ENCODE data around the gene STAC3. TPM values are rescaled to one million over a fixed set of nuclear protein-coding genes. Genes with fewer than 3 reads are reported as not detected.

The STAC3 gene
- total RNA-seq, 2 donors from 2014 or later: 1.2 to 2.8 TPM

DNA sequence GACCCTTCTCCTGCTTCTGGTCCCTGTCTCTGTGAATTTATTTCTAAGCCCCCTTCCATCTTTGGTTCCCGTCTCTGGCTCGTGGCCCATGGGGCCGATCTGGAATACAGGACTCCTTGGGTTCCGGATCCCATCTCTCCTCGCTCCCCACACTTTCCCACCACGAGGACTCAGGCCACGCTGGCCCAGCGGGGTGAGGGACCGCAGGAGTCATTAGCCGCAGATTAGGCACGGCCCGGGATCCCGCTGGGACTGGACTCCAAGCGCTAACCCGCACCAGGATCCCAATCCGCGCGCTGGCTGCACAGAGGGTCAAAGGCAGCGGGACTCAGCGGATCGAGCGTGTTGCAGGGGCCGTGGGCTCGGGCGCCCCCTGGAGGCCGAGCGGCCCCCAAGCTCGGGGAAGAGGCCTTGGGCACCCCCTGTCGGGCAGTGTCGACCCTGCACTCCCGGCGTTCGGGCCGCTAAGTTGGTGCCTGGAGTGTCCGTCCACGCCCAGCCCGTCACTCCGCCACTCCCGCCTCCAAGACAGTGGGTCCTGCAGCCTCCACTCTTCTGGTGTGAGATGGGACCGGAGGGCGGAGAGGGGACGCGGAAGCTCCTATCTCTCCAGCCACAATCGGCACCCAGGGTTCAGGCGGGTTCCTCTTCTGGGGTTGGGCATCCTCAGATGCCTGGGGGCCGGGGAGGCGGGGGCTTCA, 12.0 kb downstream of the STAC3 start:
- intact Hi-C loops (cut with DNase I): loop anchor here in 1 of 2 donors (2.0 kb wide), 1 partner anchor 26 kb away; no protein-coding TSS in a partner anchor
- DNase-seq (ENCODE audit: low spot score): peak; percentile 97

DNA sequence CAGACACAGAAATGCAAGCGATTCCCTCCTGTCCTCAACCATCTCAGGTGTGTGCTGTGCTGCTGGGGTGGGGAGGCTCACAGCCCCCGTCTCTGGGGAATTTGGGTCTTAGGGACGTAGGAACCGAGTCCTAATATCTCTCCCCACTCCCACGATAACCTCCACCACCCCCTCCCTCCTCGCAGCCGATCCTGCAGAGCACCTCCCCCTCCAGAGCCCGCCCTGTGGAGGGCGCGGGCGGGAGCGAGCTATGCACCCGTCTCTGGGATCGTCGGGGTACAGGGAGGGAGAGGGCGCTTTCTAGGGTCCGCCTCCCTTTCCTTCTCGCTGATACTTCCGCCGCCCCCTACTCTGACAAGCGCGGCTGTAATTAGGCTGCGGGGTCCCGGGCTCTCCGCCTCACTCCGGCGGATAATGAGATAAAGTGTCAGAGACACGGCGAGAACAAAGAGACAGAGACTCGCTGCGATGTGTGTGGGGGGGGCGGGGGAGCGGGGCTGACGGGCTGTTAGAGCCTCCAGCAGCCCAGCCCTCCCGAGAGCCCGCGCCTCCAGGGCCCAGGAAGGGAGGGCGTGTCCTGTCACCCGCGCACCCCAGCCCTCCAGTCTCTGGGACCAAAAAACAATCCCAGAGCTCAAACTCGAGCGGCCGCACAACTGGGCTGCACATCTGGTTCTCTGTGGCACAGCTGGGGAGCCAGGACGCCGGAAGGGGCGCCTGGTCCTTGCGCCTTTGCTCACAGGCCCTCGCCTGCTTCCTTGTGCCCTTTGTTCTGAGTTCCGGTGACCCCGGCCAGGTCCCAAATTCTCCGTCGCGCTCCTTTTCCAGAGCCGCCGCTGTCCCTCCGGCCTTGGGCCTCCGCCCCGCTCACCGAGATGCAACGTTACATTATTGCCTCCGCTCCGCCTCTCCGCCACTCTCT, 12.8 kb downstream of the STAC3 start:
- intact Hi-C loops (cut with DNase I): loop anchor here in 1 of 2 donors (2.0 kb wide), 1 partner anchor 25 kb away; no protein-coding TSS in a partner anchor
- no peak for DNase-seq (ENCODE audit: low spot score)

DNA sequence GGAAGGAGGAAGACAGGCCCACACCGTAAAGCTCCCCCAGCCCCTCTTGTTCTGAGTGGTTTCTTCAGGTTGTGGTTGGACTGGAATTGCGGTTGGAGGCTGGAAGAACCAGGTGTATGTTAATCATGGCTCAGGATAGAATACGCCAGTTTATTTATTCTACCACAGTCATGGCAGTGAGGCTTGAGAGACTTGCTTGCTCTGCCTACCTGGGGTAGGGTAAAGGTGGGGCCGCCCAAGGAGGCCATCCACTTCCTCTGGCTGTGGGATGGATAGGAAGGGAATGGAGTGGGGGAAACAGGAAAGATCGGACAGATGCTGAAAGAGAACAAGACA, 13.4 kb downstream of the STAC3 start:
- intact Hi-C loops (cut with DNase I): no loop called here
- no peak for DNase-seq (ENCODE audit: low spot score)

DNA sequence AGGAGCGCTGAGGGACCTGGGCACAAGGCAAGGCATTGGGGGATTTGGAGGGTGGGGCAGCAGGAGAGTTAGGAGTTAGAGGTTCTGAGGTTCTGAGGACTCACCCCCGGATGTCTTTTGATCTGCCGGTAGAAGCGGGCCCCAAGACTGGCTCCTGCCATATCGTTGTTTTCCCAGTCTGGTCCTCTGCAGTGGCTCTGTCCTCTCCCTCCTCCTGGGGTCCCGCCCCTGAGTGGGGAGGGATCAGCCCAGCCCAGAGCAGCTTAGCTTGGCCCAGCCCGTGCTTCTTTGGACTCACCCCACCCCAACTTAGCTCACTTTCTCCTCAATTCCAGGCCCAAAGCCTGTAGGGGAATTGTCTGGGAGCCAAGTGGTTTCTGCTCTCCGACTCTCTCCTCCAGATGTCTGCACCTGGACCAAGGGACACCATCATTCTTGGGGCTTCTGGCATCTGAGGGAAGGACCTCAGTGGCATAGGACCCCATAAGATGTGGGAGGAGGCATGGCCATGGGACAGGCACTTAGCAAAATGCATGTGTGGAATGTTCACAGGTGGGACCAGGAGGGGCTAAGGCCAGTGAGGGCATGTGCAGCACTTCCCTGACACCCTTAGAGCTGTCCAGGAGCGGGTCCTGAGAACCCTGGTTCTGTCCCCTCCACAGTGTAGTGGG, 13.9 kb downstream of the STAC3 start:
- intact Hi-C loops (cut with DNase I): no loop called here
- DNase-seq (ENCODE audit: low spot score): no peak

DNA sequence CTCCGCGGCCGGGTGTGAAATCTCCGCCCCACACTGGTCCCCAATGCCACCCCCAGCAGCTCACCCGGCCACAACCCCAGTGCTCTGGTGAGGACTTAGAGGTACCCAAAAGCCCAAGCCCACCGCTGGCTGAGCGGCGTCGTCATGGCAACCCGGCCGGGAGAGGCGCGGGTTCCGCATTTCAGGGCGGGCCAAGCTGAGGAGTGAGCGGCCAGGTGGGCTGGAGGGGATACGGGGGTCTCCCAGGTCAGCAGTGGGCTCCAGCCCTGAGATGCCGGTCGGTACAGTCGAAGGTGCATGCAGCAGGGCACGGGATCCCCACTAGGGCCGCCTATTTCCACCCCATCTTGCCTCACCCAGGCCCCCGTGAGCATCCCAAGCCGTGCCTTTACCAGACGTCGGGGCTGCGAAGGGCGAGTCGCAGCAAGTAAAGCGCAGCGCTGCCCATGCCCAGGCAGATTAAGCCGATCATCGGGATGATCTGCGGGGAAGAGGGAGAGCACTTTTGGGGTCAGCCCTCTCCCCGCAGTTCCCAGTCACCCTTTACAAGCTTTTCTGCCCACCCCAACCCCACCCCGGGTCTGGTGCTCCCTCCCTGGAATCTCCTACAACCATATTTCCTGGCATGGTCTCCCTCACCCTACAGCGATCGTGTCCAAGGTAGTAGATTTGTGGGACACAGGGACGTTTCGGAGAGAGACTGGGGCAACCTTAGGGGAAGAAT, 14.6 kb downstream of the STAC3 start:
- intact Hi-C loops (cut with DNase I): no loop called here
- DNase-seq (ENCODE audit: low spot score): no peak

DNA sequence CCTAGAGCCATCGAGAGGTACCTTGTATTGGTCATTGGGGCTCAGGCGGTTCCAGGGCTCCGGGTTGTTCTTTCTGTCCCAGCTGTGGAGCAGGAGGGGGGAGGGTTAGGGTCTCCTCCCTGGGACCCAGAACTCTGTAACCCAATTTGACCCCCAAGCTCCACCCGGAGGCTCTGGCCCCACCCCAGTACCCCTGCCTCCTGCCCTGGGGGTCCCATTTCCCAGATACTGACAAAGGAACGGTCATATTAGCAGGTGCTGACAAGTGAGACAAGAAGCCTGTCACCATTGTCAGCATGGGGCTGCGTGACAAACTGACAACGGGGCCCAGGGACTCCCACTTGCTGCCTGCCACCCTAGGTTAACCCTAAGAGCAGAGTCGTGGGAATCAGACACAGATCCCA, 15.3 kb downstream of the STAC3 start:
- DNase-seq (ENCODE audit: low spot score): no peak
- intact Hi-C loops (cut with DNase I): no loop called here

DNA sequence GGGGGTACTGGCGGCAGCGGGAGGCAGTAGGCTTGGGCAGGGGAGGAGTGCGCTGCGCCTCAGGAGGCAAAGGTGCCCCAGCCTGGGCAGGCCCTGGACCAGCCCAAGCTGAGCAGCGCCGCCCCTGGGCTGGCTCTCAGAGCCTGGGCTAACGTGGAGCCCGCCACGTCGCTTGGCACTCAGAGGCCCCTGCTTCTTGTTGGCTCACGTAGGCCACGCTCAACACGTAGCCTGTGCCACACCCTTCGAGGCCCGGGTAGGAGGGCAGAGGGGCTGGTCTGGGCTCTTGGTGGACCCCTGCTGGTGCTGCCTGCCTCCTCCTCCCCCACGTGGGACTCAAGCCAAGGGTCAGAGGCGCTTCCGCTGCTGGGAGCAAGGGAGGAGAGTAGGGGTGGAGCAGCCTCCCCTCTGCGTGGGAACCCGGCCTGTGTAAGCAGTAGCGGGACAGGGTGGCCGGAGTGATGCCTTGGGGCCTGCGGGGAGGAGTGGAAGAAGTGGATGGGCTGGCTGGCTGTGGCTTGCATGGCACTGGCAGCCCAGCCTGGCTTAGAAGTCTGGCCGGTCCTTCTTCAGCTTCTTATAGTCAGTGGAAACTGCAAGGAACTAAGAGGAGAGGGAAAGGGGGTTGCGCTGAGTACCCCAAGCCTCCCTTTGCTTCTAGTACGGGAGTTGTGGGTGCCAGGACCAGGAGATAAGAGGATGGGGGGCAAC, 15.8 kb downstream of the STAC3 start:
- intact Hi-C loops (cut with DNase I): no loop called here
- peak; percentile 93 for DNase-seq (ENCODE audit: low spot score)

DNA sequence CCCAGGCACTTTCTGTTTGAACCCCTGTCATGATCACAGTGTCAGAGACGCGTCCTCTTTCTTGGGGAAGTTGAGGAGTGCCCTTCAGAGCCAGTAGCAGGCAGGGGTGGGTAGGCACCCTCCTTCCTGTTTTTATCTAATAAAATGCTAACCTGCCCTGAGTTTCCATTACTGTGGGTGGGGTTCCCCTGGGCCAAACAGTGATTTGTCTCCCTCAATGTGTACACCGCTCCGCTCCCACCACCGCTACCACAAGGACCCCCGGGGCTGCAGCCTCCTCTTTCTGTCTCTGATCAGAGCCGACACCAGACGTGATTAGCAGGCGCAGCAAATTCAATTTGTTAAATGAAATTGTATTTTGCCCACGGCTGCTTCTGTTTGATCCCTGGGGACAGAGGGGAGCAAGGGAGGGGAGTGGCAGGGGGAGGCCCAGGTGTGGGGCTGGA, 16.4 kb downstream of the STAC3 start:
- intact Hi-C loops (cut with DNase I): no loop called here
- DNase-seq (ENCODE audit: low spot score): no peak

DNA sequence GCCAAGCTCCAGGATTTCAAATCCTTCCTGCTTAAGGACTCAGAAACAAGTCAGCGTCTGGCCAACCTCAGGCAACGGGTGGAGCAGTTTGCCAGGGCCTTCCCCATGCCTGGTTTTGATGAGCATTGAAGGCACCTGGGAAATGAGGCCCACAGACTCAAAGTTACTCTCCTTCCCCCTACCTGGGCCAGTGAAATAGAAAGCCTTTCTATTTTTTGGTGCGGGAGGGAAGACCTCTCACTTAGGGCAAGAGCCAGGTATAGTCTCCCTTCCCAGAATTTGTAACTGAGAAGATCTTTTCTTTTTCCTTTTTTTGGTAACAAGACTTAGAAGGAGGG, 16.8 kb downstream of the STAC3 start:
- no peak for DNase-seq (ENCODE audit: low spot score)
- intact Hi-C loops (cut with DNase I): no loop called here

DNA sequence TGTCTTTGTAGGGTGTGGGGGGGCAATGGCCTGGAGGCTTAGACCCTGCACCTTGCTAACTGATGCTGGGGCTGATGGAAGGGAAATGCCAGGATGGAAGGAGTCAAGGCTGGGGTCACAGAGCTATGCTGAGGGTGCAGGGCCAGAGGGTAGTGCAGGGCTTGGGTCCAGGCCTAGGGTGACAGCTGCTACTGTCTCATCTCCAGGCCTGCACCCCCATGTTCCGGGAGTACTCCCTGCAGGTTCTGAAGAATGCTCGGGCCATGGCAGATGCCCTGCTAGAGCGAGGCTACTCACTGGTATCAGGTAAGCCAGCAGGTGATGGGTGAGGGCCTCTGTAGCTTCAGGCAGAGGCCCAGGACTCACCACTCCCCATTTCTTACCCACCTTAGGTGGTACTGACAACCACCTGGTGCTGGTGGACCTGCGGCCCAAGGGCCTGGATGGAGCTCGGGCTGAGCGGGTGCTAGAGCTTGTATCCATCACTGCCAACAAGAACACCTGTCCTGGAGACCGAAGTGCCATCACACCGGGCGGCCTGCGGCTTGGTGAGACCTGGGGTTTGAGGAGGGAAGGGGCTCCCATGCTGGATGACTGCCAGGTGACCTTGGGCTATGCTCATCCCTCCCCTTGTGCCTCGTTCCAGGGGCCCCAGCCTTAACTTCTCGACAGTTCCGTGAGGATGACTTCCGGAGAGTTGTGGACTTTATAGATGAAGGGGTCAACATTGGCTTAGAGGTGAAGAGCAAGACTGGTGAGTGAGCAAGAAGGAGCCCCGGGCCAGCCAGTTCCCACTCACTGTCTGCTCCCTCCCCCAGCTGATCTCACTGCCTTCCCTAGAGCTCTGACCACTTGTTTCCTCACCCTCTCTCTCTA, 17.4 kb downstream of the STAC3 start:
- peak; percentile 82 for DNase-seq (ENCODE audit: low spot score)
- intact Hi-C loops (cut with DNase I): no loop called here

DNA sequence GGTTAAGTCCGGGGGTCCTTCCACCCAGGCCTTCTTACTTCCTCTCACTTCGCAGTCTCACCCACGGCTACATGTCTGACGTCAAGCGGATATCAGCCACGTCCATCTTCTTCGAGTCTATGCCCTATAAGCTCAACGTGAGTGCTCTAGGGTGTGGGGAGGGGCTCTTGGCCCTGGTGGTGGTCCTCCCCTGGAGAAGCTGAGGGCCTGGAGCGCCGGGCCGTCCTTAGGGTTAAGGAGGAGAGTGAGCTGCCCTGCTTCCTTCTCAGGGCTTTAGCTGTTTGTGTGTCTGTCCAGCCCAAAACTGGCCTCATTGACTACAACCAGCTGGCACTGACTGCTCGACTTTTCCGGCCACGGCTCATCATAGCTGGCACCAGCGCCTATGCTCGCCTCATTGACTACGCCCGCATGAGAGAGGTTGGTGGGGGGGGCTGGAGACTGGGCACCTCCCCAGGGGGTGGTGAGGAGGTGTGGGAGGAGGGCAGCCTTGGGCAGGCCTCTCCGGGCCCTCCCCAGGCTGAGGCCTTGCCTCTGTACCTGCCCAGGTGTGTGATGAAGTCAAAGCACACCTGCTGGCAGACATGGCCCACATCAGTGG, 18.7 kb downstream of the STAC3 start:
- DNase-seq (ENCODE audit: low spot score): peak; percentile 81
- intact Hi-C loops (cut with DNase I): no loop called here

DNA sequence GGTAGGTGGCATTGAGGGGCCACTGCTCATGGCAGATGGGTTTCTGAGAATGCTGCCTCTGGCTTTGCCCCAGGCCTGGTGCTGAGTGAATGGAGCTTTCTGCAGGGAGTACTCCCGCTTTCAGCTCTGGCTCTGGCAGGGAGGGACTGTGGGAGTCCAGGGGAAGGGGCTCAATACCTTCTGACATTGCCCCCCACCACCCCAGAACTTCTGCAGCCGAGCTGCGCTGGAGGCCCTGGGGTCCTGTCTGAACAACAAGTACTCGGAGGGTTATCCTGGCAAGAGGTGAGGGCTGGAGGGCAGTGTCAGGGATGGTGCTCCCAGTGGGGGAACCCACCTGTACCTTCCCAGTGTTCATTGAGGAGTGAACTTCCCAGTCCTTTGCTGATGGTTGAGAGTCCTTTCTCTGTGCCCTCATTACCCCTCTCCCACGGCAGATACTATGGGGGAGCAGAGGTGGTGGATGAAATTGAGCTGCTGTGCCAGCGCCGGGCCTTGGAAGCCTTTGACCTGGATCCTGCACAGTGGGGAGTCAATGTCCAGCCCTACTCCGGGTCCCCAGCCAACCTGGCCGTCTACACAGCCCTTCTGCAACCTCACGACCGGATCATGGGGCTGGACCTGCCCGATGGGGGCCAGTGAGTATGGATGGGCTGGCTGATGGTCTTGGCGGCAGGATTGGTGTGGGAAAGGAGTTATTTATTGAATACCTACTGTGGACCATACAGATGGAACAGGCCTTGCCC, 19.5 kb downstream of the STAC3 start:
- DNase-seq (ENCODE audit: low spot score): no peak
- intact Hi-C loops (cut with DNase I): no loop called here

DNA sequence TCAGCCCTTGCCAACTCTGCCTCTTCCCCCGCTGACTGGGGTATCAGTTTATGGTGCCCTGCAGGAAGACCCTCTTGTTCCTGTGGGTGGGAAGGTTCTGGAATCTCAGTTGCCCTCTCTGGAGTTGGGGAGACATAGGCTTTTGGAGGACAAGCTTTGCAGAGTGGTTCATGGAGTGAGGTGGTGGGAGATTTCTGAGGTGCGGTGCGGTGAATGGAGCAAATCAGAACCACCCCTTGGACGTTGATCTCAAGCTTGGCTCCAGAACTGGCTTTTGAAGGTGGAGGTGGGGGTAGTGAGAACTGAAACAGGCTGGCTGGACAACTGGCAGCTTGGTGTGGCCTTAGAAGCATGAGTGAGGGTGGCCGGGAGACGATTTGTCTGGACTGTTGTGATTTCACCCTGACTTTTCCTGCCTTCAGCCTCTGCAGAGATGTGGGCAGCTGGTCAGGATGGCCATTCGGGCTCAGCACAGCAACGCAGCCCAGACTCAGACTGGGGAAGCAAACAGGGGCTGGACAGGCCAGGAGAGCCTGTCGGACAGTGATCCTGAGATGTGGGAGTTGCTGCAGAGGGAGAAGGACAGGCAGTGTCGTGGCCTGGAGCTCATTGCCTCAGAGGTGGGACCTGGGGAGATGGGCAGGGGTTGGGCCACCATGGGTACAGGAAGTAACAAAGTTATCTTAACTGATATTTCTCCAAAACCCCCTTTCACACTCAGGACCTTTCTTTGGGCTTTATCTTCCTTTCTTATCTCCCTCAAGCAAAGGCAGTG, 20.4 kb downstream of the STAC3 start:
- peak; percentile 73 for DNase-seq (ENCODE audit: low spot score)
- intact Hi-C loops (cut with DNase I): no loop called here

DNA sequence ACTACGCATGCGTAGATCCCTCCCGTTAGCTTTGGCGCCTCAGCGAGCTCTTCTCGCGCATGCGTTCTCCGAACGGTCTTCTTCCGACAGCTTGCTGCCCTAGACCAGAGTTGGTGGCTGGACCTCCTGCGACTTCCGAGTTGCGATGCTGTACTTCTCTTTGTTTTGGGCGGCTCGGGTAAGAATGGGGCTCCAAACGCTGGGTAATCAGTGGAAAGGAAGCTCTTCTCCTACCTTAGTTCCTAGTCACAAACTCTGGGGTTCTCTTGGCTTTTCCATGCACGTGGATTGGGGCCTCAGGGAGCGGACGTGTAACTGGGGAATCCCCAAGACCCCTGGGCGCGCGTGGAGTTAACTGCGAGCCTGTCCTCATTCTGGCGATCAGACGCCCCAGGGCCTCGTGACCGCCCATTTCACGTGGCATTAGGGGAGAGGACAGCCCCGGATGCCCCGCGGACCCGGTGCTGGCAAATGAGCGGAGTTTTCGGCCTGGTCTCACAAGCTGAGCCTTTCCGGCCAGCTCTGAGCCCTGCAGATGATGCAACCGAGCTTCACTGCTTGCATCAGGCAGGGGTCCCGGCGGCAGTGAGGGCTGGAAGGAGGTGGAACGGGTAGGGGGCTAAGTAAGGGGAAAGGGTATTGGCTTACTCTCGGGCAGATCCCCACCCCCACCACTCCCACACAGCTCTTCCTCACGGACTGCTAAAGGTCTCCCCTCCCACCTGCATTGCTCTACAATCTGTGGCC, 21.2 kb downstream of the STAC3 start, which contains the start of gene SHMT2:
SHMT2 (plus strand) TSS at position 78 of the 747 bp plus-strand sequence; CDS start at position 146, 68 bp downstream.
- DNase-seq (ENCODE audit: low spot score): peak; percentile 98
- intact Hi-C loops (cut with DNase I): no loop called here

DNA sequence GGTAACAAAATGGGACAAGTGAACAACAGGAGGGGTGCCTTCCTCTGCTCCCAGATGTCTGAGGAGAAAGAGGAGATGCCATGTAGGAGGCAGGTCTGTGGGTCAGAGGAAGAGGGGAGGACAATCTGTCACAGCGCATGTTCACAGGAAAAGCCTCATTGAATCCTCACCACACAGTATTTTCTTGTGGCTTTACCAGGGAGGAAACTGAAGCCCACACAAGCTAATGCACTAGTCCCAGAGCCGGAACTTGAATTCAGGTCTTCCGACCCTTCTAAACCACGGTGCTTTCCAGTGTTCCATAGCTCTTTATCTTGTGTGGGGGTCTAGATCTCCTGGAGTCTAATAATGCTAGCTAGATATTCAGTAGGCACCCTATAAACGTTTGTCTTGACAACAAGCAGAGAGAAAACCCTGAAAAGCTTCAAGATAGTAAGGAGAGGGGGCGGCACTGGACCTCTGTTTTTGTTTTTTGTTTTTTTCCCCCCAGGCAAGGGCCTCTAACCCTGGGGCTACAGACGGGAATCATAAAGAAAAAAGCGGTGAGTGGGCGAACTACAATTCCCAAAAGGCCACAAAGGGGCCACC, 21.8 kb downstream of the STAC3 start:
- intact Hi-C loops (cut with DNase I): no loop called here
- DNase-seq (ENCODE audit: low spot score): no peak

Data from posterior vena cava (tissue), 2 donors.